GM21723 (cell line): ENCODE data around the gene ARID3C.

Experiments used
- ATAC-seq: cut with Tn5 transposase; IDR thresholded peaks from one replicate; pipeline ENCODE4 v1.9.1; 2021; ENCODE audit warnings: mild to moderate bottlenecking, moderate library complexity; ENCODE audit not compliant: unreplicated experiment

Gene ARID3C

DNA sequence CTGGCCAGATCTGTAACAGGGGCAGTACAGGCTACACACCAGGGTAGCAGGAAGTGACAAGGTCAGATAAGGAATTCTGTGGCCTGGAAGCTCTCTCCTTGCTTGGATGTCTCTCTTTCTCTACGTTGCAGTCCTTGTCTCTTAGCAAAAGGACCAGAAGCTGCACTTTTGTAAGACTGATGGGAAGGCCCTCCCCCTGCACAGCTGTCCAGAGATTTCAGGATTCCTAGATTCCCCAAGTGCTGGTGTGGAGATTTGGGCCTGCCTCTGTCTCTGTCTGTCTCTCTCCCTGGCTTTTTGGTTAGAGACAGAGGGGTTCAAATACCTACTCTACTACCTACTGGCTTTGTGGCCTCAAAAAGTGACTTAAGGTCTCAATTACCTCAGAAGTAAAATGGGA, 29.3 kb downstream of the ARID3C start:
- ATAC-seq: no peak

DNA sequence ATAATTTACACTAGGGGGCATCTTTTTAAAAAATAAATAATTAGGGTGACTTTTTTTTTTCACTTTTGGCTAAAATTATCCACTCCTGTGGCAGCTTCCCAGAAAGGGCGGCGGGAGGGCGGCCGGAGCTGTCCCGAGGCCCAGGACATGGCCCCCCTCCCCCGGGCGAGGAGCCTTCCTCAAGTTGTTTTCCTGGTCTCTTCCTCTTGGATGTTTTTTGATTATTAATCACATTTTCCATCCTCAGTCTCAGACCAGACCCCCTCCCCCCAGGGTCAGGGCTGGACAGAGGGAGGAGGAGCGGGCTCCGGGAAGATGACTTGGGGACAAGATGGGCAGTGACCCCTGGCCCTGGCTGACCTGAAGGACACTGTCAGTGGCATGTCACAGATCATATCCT, 34.7 kb downstream of the ARID3C start:
- no peak for ATAC-seq

DNA sequence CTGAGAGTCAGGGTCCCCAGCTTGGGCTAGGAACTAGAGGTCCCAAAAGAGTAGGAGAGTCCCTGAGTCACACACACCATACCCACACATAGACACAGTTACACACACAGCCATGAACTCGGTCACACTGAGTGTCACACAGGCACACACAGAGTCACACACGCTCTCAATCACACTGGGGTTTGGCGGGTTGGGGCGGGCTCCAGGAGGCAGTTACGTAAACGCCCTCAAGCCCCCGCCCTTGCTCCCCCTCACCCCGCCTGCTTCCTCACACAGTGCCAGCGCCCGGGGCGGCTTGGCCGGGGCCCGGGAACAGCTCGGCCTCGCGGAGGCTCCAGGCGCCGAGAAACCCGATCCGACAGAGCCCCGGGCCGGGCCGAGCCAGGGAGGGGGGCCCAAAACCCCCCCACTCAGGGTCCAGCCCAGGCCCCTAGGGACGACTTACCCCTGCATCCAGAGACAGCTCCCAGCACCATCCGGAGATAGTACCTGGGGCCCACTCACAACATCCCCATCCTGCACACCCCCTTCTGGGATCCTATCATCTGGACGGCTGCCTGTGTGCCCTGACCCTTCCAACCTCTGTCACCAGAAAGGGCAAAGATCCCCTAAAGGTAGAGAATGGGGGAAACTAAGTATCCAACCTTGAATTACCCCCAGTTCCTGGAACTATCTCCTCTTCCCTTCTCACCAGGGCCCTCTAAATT, 35.8 kb downstream of the ARID3C start:
- ATAC-seq: no peak

DNA sequence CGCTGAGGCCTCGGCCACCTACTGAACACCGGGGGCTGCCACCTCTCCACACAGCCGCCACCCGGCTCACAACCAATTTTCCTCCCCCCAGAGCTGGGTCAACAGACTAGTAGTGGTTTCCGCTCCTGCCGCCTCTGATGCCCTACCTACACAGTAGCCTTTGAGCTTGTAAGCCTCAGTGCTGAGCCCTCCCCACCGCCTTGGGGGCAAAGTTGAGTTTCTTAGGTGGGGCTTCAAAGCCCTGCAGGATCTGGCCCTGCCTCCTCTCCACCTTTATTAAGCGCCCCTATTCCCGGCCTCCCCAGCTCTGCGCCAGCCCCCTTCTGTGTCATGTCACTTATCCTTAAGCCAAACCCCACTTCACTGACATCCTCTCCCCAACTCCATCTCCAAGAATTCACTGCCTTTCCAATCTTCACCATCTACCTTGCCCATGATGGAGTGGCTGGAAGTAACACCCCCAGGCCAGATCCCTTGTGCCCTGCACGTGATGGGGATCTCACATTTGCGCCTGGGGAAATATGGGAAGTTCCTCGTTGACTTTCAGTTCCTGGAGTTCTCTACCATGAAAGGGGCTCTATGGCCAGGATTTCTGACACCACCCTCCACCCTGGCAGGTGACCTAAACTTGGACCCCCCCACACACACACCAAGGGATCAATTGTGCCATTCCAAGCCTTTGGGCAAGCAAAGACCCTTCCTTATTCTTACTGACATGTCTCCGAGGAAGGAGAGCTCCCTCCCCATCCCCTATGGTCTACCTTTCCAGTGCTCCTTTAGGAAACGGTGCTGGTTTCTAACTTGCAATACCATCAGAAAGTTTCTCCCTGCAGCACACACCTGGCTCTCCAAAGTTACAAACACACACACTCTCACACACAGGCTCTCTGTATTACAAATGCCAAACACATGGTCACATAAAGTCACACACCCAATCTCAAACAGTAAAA, 36.7 kb downstream of the ARID3C start:
- no peak for ATAC-seq

DNA sequence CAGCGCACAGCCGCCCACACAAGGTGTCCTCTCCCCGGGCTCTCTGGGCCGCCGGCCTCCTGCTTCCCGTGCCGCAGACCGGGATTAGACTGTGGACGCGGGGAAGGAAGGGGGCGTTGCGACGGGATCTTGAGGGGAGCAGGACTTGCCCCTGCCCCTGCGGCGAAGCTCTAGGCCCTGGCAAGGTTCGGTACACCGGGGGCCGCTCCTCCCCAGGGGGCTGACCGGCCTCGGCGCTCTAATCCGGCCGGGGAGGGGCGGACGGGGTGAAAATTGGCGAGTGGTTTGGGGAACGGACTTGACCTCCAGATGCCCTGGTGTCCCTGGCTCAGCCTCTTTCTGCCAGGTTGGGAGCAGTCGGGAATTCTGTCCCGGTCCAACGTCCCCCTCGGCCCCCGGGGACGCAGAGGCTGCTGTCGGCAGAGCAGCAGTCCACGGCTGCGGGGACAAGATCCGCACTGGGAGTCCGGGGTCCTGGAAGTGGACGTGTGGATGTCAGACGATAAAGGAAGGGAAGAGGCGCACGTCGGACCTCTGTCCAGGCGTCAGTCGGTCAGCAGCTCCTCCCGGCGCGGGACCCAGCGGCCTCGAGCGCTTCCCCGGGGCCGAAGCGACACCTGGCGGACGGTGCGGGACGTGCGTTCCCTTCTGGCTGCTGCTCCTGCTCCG, 37.5 kb downstream of the ARID3C start:
- peak; percentile 69 for ATAC-seq

DNA sequence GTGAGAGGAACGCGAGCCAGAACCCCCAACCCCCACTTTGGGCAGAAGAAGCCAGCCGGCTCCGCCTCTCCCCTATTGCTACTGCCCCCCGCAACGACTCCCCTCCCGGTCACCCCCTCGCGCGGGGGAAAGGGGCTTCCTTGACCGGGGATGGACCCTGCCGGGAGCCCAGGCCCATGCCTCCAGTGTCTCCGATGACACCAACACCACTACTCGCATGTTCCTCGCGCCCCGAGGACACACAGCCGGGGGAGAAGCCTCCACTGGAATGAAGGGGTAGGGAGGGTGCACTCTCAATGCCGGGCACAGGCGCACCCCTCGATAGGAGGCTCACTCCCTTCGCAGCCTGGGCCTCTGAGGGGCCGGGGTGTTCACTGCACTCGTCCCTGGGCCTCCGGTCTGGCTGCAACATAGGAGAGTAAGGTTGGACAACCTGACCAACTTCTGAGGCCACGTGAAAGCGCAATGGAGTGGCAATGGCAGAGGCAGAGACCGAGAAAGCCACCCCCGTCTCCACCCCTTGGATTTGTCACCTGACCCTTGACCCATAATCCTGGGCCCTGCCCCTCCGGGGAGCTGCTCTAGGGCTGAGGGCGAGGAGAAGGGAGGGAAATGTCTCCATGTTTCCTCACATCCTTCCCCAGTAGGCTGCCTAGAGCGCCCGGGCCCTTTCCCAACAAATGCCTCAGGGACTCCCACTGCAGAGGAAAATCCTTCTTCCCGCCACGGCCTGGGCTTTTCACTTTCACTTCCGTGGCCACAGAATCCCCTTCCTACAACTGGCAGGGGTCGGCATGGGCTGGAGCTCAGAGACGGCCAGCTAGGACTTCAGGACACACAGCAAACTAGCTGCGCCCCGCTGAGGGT, 38.3 kb downstream of the ARID3C start:
- no peak for ATAC-seq

DNA sequence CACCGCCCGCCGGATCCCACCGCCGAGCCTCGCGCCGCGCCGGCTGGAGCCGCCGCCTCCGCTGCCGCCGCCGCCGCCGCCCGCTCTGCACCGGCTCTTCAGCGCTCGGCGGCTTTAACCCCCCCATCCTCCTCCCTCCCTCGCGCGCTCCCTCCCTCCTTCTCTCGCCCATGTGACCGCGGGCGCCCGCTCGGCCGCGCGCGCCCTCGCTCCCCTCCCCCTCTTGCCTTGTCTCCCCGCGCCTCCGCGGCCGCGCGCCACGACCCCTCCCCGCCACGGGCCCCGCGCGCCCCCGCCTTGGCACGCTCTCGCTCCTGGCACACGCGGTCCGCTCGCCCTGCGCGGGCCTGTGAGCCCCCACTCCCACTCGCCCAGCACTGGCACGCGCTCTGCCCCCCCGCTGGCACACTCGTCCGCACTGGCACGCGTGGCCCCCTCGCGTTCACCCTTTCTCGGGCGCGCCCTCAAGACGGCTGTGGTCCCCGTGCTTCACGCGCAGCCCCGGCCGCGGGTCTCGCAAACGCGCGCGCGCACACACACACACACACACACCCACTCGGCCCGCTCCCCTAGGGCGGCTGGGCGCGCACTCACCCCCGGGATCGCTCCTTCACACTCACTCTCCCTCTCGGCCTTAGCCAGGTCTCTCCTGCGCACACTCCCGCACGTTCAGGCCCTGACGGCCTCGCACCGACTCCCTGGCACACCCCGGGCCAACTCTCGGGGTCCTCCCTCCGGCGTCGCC, 39.1 kb downstream of the ARID3C start, which contains the start of gene CNTFR:
Gene CNTFR (minus strand): TSS at position 89 of the 745 bp plus-strand sequence. CDS start 20,743 bp downstream, outside the sequence.
- ATAC-seq: no peak

DNA sequence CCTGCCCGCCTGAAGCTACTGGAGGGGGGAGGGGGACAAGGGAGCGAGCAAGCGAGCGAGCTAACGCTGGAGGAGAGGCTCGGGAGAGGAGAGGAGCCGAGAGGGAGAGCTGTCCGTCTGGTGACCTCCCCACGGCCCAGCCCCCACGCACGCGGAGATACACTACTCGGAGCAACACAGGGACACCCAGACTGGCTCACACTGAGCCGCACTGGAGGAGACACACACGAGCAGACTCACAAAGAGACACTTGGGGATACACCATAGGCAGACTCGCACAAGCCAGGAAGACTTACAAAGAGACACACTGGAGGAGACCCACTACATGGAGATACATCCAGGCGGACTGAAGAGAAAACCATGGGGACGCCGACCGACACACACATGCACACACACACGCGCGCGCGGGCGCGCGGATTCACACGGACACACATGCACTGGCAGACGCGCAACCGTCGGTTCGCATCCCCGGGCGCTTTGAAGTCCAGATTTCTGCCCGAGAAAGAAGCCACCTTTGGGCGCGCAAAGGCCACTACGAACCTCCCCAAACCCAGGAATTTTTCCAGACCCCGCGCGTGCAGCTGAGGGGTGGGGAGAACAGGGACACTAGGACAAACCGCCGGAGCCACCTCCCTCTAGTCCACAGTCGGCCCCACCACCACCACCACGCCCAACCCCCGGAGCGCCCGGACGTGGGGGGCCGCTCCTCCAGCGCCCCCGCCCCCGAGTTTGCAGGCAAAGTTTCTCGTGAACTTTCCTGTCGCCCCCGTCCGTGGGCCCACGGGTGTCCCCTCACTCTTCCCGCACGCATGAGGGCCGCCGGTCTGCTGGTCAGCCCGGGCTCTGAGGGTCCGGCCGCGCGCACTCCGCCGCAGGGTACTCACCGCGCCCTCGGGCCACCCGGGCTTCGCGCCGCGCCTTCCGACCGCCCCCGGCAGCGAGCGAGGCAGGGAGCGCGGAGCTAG, 39.9 kb downstream of the ARID3C start:
- no peak for ATAC-seq

DNA sequence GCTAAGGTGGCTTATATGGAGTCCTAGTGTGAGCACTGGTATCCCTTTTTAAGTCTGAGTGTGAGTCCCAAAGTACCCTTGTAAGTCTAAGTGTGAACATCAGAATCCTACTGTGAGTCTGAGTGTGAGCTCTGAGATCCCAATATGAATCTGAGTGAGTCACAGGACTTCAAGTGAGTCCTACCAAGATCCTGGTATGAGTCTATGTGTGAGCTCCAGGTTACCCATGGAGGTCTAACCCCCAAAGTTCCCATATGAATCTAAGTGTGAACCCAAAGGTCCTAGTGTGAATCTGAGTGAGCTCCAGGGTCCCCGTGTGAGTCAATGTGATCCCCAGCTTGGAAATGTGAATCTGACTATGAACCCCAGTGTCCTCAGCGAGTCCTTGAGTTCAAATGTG, 41.6 kb downstream of the ARID3C start:
- ATAC-seq: no peak

DNA sequence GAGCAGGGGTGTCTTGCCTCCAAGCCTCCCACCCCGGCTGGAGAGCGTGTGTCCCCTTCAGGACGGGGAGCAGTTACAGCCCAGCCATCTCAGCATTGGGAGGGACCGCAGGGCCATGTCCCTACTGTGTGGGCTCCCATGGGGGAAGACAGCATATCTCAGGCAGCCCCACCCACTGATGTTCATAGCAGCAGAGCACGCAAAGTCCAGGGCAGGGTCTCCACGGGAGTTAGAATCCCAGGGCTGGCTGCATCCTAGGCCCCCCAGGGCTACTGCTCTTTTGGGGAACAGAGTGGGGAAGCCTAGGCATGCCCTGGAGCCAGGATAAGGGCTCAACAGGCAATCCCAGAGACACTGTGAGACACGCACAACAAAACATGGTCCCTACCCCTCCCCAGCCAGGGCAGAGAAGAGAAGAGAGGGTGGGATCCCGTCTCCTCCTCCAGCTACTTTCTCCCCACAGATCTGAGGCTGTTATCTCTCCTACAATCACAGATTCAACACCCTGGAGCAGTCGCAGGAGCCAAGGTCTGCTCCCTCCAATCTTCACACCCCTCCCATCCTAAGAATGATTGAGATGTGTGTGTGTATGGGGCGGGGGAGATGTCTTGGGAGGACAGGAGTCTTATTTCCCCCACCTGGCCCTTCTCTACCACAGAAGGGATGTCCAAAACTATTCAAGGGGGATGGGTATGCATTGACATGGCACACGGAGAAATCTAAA, 42.8 kb downstream of the ARID3C start:
- ATAC-seq: no peak

DNA sequence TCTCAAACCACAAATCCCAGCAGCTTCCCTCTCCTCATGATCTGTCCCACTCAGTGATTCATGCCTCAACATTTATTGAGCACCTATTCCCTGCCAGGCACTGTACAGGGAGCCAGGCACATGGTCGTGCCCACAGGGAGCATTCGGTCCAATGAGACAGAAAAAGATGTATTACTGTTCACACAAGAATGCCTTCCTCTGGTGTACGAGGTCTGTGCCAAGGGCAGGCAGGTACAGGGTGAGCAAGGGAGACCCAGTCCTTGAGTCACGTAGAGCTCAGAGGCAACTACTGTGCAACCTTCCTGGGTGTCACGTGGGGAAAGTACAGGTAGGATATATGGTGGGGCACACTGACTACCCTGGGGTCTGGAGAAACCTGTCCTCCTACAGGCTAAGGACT, 43.9 kb downstream of the ARID3C start:
- no peak for ATAC-seq

DNA sequence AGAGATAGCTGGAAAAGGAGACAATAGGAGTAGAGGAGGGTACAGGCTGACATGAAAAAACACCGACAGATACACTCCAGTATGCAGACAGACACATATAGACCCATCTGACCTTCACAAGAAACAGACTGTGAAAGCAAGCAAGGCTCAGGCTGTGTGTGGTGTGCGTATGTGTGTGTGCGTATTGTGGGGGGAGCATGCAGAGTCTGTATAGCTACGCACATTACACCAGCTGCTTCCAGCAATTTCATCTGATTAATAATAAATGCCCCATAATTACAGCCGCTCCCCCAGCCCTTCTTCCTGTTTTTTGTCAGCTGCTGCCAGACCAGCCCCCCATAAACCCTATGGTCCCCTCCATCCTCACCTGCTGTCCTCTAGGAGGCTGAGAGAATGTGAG, 46.1 kb downstream of the ARID3C start:
- ATAC-seq: no peak

DNA sequence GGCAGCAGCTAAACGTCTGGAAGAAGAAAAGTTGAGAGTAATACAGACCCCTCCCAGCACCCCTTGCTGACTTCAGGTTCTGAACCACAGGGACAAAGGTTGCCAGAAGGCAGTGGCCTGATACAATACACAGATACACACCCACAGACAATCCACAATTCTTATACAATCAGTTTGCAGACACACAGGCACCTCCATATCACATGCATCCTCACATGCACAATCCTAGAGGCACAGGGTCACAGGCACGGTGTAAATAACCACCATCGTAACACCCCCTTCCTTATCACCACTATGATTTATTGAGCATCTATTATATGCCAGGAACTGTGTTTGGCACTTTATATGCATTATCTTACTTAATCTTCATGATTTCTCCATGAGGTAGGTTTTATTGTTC, 47.5 kb downstream of the ARID3C start:
- ATAC-seq: no peak

DNA sequence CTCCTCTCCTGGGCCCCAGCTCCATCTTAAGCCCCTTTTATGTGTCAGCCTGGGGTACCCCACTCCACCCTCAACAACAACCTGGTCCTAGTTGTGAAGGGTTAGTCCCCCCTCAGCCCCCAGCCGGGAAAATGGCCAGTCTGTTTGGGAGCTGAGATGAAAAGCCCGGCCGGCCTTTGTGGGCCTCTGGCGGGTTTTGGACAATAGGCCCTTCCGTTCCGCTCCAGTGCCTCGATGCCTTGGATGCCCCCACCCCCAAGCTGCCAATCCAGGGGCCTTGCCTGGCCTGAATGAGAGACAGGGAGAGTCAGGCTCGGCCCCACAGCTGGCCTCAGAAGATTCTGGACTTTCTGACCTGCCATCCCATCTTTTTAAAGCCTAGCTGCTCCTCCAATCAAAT, 48.5 kb downstream of the ARID3C start:
- ATAC-seq: no peak

DNA sequence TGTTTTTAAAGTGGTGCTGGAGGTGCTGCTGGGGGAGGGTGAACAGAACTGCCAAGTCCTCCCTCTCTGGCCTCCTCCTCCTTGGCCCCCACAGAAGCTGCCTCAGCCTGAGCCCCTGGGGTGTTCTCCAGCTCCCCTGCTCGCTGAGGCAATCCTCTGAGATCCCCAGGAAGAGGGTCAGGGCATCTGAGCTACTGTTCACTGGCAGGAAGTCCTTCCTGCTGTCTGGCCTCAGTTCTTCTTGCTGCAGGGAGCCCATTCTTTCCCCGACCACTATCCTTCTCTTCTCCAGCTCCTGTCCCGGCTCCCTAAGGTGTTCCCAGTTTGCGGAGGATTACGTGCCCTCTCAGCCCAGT, 49.1 kb downstream of the ARID3C start:
- no peak for ATAC-seq

DNA sequence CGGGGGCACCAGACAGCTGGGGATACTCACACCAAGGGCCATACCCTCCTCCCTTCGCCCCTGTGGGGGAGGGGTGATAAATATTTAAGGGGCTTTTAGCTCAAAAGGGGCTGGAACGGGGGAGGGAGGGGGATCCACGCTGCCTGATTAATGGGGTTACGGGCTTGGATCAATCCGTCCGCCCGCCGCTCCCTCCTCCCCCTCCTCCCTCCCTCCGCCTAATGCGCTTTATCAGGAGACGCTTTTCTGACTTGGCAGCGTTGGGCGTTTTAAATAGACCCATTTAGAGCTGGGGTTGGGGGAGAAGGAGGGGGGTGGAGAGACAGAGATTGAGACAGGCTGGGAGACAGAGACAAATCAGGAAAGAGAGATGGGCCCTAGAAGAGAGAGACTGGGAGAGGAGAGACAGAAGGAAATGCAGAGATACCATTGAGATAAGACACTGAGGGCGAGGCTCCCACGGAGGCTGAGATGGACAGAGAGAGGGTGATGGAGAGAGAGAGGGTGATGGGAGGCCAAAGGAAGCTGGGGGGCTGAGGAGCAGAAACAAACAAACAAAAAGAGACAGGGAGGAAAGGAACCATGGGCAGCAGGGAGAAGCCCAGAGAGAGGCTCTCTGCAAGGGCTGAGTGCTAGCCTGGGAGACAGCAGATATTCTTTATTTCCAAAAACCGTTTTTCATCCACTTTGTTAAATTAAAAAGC, 49.6 kb downstream of the ARID3C start:
- ATAC-seq: no peak

DNA sequence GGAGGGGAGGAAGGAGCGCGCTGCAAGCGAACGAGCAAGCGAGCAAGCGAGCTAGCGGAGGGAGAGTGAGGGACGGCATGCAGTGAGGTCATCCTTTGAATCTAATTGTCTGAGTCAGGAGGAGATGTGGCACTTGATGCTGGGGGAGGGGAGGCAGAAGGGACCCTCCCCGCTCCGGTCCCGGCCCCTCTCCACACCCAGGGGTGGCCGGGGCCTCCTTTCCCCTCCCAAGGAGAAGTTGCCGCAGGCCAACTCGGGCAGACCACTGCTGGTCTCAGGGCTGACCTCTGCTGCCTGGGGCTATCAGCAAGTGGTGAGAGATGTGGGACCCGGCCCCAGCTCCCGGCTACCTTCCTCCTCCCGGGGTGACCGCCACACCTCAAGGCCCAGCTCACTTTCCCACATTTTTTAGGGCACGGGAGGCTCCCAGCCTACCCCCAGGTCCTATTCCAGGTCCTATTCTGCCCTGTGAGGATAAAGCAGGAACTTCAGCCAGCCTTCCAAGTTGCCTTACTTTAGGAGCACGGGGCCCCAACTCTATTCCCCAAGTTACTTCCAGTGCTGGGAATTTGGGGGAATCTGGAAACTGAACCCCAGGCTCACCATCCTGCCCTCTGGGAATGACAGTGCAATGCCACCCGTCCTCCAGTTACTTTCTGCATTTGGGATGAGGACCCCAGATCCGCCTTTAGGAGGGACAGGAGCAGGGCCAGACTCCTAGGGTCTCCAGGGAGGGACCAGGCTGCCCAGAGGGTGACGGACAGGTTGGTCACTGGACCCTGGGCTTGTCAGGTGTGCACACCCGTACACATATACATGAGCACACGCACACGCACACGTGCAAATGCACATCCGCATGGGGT, 50.4 kb downstream of the ARID3C start:
- no peak for ATAC-seq
